NK-92 treated with Interleukin-12 subunit alpha and Interleukin-12 subunit beta, amount 100 ng/mL, for 24 hours (cell line): Measurements from ENCODE around the gene ZNF581.

Experiments used
- DNase-seq: peaks from one replicate; lab custom pipeline; 2025; lab: John Stamatoyannopoulos, UW

Gene ZNF581

GRCh38 chr19:55648585-55649267, 5.3 kb downstream of the ZNF581 start:
- no peak for DNase-seq

- DNase-seq: no peak
Observed at GRCh38 chr19:55649268-55650125, 6.0 kb downstream of the ZNF581 start.

DNA sequence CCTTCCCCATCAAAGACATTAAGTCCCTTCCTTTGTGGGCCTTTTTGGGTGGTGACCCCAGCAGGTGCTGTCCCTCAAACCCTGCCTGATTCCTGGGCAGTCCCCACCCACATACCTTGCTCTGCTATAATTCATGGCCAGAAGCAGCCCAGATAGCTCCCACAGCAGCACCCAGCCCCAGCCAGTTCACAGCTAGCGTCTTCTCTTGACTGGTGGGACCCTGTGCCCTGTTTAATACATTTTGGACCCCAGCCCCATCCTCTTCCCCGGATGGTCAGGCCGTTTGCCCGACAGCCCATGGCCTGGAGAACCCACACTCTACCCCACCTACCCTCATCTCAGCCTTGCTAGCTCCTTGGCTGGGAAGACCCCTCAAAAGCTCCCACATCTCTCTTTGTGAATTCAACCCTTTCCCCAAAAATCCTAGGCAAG, 6.7 kb downstream of the ZNF581 start:
- DNase-seq: no peak

- no peak for DNase-seq
Observed at GRCh38 chr19:55650602-55651230, 7.3 kb downstream of the ZNF581 start.

GRCh38 chr19:55651236-55651635, 7.8 kb downstream of the ZNF581 start:
- DNase-seq: no peak

GRCh38 chr19:55652311-55653128, 9.1 kb downstream of the ZNF581 start:
- no peak for DNase-seq

DNA sequence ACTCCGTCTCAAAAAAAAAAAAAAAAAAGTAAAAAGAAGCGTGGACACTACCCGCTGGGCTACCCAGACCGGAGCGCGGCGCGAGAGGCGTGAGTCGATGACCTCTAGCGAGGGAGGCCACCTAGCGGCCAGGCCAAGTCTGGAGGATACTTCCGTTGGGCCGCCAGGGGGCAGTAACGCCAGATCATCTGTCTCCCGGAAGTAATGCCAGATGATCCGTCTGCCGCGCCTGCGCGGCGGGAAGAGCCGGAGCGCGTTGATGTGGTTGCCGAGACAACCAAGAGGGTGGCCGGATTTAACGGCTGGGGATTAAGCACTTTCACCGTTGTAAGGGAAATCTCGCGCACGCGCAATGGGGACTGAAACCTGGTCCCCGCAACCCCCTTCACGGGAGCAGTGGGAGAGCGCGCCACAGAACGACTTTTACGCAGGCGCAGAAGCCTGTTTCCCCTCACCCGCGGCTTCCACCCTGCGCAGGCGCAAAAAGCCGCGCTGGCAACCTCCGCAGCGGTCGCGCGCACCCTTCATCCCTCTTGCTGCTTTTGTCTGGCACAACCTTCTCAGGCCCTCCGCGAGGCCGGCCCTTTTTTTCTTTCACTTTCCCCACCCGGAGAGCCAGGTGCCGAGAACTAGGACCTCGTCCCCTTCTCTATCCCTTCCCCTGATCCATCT, 10.3 kb downstream of the ZNF581 start:
- DNase-seq: peak; percentile 98

- DNase-seq: peak; percentile 98
Observed at GRCh38 chr19:55654323-55654867, 10.9 kb downstream of the ZNF581 start.

GRCh38 chr19:55654868-55655647, 11.6 kb downstream of the ZNF581 start, which contains the start of gene U2AF2:
Gene U2AF2, plus strand, starts transcription at chr19:55655035. Its CDS starts 70 bp downstream, at chr19:55655105.
- DNase-seq: peak; percentile 96

DNA sequence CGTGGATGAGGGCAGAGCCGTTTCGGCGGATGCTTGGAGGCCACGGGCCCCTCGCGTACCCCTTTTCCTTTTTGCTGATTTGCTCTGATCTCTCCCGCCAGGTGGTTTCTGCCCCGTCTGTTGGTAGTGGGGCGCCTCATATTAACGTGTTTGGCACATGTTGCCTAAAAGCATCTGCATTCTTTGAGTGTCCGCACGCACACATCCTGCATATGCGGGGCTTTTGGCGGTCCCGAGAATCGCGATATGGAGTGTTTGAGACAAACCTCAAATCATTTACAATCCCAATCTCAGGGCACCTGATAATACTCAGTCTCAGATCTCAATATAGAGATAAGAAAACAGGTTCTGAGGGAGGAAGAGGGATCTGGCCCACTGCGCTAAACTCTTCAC, 12.2 kb downstream of the ZNF581 start:
- no peak for DNase-seq

GRCh38 chr19:55656552-55656951, 13.1 kb downstream of the ZNF581 start:
- DNase-seq: no peak

DNA sequence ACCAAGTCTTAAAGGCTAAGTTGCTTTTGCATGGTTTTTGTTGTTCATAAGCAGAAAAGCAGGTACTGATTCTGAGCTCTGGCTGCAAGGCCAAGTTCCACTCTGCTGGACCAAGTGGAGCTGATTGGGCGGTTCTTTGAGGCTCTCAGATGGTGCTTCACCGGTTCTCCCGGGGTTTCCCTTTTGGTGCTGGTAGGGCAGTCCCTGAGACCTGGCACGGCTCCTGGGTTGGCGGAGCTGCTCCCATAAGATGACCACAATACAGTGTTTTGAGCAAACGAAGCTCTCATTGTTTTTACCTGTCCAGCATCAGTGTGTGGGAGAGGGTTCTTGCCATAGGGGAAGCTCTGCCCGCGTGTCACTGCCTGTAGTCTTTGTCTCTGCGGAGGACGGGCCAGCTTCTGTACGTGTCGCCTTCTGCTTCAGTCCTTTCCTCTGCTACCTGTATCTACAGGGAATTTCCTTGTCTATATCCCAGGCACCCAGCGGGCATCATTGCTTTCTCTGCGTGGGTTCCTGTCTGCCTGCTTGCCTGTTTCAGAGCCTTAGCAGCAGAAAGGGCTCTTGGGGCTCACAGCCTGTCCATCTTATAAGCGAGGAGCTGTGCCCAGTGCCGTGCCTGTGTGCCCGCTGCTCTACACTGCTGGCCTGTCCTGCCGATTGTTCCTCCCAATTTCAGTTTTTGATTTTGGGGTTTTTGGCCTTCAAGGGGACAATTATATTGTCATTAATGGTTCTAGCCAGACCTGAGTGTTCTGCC, 13.7 kb downstream of the ZNF581 start:
- no peak for DNase-seq

- DNase-seq: no peak
Observed at GRCh38 chr19:55658846-55659459, 15.5 kb downstream of the ZNF581 start.

DNA sequence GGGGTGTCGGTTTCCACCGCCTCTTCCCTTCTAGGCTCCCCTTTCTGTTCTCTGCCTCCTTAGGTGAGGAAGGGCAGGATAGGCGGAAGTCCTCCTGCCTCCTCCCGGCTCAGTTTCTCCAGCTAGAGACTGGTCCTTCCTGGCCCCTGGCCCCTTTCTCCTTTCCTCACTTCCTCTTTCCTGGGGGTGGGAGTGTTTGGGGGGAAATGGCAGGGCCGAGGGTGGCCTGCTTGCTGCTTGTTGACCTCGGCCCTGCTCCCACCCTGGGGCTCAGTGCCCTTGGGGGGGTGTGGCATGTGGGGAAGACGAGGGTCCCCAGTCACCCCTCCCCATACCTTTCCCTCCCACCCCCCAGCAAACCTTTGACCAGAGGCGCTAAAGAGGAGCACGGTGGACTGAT, 16.4 kb downstream of the ZNF581 start:
- DNase-seq: no peak

GRCh38 chr19:55660404-55660803, 17.0 kb downstream of the ZNF581 start:
- DNase-seq: no peak

- no peak for DNase-seq
Observed at GRCh38 chr19:55660991-55661390, 17.5 kb downstream of the ZNF581 start.

- no peak for DNase-seq
Observed at GRCh38 chr19:55661826-55662225, 18.4 kb downstream of the ZNF581 start.

DNA sequence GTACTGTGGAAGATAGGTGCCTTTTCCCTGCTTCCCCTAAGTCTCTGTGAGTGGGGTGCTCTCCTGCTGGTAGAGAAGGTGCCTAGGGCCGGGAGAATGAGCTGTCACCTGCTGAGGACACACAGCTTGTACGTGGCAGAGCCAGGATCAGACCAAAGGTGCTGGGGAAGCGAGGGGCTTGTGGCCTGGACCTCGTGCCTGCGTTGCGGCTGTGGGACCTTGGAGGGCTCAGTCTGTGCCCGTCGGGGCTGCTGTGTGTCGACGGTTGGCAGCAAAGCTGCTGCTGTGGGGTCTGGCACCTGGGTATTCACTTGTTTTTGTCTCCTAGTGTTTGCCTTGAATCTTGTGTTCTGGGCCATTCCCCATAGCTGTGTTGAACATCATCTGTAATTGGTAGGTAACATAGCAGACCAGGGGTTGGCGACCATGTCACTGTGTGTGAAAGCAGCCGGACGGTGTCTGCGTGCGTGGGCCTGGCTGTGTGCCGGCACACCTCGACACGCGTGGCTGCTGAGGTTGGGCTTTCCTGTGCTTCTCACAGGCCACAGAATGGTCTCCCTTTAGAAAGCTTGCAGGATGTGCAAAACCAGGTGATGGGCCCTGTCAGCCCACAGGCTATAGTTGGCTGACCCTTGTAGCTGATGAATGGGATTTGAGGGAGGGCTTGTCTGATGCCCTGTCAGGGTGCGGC, 20.5 kb downstream of the ZNF581 start:
- DNase-seq: no peak
